ENCODE results near the gene SLC7A9. TPM values are rescaled to one million over a fixed set of nuclear protein-coding genes. Genes with fewer than 3 reads are reported as not detected.

Gene SLC7A9
- polyA plus RNA-seq, 1 experiment, result not detected

GRCh38 chr19:32877977-32878745 lies 8.6 kb upstream of the SLC7A9 start:
- Histone ChIP-seq H3K9me3 (ENCODE audit: control insufficient read depth, insufficient read depth, low read length) (no peaks in the 10 kb centered on the region), H3K27ac (ENCODE audit: low read depth, low read length) (no peak overlapping the region), H3K4me3 (ENCODE audit: low read depth, low read length) (no peak overlapping the region), H3K27me3 (ENCODE audit: control insufficient read depth, insufficient read depth, low read length) (no peaks in the 10 kb centered on the region)
- POLR2A ChIA-PET, result no interaction called here
- CTCF ChIA-PET, result no interaction called here
- no peak for DNase-seq (ENCODE audit: low read depth, low spot score)
- TF ChIP-seq CTCF (IDR thresholded peaks at IDR 0.05; ENCODE audit: low read depth, low read length), result no peak

GRCh38 chr19:32877323-32877912 lies 7.9 kb upstream of the SLC7A9 start:
- Histone ChIP-seq H3K27me3 (ENCODE audit: control insufficient read depth, insufficient read depth, low read length) (no peaks in the 10 kb centered on the region), H3K27ac (ENCODE audit: low read depth, low read length) (no peak overlapping the region), H3K9me3 (ENCODE audit: control insufficient read depth, insufficient read depth, low read length) (no peaks in the 10 kb centered on the region), H3K4me3 (ENCODE audit: low read depth, low read length) (no peak overlapping the region)
- TF ChIP-seq CTCF (IDR thresholded peaks at IDR 0.05; ENCODE audit: low read depth, low read length), result no peak
- CTCF ChIA-PET, result no interaction called here
- DNase-seq (ENCODE audit: low read depth, low spot score), result no peak
- POLR2A ChIA-PET, result no interaction called here

GRCh38 chr19:32876919-32877285 lies 7.3 kb upstream of the SLC7A9 start:
- no peaks in the 10 kb centered on the region for H3K9me3 ChIP-seq (ENCODE audit: control insufficient read depth, insufficient read depth, low read length)
- POLR2A ChIA-PET, result no interaction called here
- no peak overlapping the region for H3K4me3 ChIP-seq (ENCODE audit: low read depth, low read length)
- H3K27me3 ChIP-seq (ENCODE audit: control insufficient read depth, insufficient read depth, low read length), result no peaks in the 10 kb centered on the region
- no peak overlapping the region for H3K27ac ChIP-seq (ENCODE audit: low read depth, low read length)
- no peak for DNase-seq (ENCODE audit: low read depth, low spot score)
- TF ChIP-seq CTCF (IDR thresholded peaks at IDR 0.05; ENCODE audit: low read depth, low read length), result no peak
- CTCF ChIA-PET, result no interaction called here

GRCh38 chr19:32876236-32876918 lies 6.8 kb upstream of the SLC7A9 start:
- CTCF ChIA-PET, result no interaction called here
- no peak for DNase-seq (ENCODE audit: low read depth, low spot score)
- POLR2A ChIA-PET, result no interaction called here
- no peak for TF ChIP-seq CTCF (IDR thresholded peaks at IDR 0.05; ENCODE audit: low read depth, low read length)
- no peaks in the 10 kb centered on the region for H3K27me3 ChIP-seq (ENCODE audit: control insufficient read depth, insufficient read depth, low read length)
- no peak overlapping the region for H3K27ac ChIP-seq (ENCODE audit: low read depth, low read length)
- H3K9me3 ChIP-seq (ENCODE audit: control insufficient read depth, insufficient read depth, low read length), result no peaks in the 10 kb centered on the region
- no peak overlapping the region for H3K4me3 ChIP-seq (ENCODE audit: low read depth, low read length)

GRCh38 chr19:32875428-32875827 lies 5.9 kb upstream of the SLC7A9 start:
- no peak for TF ChIP-seq CTCF (IDR thresholded peaks at IDR 0.05; ENCODE audit: low read depth, low read length)
- ChIA-PET POLR2A (no interaction called here), CTCF (no interaction called here)
- Histone ChIP-seq H3K9me3 (ENCODE audit: control insufficient read depth, insufficient read depth, low read length) (no peaks in the 10 kb centered on the region), H3K27me3 (ENCODE audit: control insufficient read depth, insufficient read depth, low read length) (no peaks in the 10 kb centered on the region), H3K27ac (ENCODE audit: low read depth, low read length) (no peak overlapping the region), H3K4me3 (ENCODE audit: low read depth, low read length) (no peak overlapping the region)
- no peak for DNase-seq (ENCODE audit: low read depth, low spot score)

Measured in AG04450 (cell line).